Activated gamma-delta T cell treated with anti-CD3 and anti-CD28 coated beads, Interleukin-2, amount 50 U/mL, for 16 hours (primary cell): ENCODE data around the gene SLC2A6.
"Not testable (repeated sequence)": the region's sequence is repeated elsewhere in the genome, so short reads cannot be mapped to it uniquely, and the experiment has no call there.

Experiments used
- DNase-seq: peaks from one replicate; pipeline ENCODE4 v3.0.0-alpha.2; 2020; ENCODE audit warnings: low read depth

The SLC2A6 gene

DNA sequence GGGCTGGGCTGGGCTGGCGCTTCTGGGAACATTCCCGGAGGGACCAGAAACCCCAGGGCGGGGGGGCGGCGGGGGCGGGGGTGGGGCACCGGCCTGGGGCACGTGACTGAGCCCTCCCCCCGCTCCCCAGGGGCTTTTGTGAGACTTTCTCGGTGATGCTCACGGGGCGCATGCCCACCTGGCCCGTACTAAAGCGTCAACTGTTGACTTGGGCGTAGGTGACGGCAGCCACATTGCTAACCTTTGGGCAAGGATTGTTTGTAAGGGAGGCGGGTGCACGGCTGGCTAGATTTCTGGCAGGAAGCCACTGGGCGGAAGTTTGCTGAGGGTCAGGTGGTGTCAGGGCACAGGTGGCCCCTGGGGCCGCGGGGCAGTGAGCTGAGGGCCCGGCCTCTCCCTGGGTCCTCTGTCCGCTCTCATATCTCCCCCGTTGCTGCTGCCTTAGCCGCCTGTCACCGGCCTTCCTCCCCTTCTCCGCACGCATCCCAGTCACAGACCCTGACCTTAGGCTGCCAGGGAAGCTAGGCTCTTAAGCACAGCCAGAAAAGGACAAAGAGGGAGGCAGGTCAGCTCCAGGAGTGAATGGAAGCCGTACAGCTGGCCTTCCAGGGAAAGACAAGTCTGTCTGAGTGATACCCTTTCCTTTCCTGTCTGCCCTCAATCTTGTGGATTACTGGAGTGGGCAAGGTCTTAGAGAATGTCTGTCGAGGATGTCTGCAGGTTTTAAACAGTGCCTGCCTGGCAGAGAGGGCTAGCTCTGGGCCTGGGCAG is 18.3 kb downstream of the SLC2A6 start:
- peak; percentile 27 for DNase-seq

DNA sequence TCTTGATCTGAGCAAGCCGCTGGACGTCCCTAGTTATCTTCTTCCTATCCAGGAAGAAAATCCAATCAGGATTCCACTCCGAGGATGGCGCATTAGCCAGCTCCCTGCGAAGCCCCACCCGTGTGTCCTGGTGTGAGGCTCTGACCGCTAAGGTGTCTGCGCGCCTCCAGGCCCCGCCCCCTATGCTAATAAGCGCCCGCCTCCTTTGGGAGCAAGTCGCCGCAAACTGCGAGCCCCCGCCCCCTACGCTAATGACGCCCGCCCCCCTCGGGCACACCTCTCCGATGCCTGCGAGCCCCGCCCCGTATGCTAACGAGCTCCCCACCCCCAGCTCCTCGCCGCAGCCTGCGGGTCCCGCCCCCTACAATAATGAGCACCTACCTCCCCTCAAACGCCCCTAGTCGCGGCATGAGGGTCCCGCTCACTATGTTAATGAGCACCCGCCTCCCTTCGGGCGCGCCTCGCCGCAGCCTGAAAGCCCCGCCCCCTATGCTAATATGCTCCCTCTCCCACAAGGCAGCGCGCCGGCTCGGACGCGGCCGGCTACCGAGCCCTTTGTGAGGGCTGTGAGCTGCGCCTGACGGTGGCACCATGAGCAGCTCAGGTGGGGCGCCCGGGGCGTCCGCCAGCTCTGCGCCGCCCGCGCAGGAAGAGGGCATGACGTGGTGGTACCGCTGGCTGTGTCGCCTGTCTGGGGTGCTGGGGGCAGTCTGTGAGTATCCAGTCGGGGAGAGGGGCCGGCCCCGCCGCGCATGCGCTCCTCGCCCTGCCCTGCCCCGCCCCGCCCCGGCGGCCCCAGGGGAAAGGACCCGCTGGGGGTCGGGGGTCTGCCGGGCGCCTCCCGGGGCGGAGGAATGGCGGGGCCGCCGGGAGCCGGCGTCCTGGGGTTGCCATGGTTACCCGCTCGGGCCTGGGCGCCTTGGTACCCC is 19.2 kb downstream of the SLC2A6 start, which contains the start of gene CACFD1:
Gene CACFD1, plus strand, starts transcription at position 503 of the 929 bp plus-strand sequence. Its CDS starts 89 bp downstream, at position 592.
- DNase-seq, result peak; percentile 89

DNA sequence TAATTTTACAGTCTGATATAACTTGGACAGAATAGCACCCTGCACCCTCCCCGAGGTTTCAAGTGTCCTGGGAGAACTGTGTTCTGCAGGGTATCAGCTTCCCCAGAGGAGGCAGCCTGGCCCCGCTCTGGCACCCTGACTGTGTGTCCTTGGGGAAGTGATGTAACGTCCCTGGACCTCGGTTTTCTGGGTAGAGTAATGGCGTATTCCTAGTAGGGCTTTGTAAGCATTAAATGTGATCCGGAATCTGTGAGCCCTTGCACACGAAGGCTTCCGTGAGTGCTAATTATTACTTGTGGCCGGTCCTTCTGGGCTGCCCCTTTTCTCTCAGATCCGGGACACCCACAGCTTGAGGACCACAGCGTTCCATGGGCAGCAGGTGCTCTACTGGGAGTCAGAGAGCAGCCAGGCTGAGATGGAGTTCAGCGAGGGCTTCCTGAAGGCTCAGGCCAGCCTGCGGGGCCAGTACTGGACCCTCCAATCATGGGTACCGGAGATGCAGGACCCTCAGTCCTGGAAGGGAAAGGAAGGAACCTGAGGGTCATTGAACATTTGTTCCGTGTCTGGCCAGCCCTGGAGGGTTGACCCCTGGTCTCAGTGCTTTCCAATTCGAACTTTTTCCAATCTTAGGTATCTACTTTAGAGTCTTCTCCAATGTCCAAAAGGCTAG is 20.1 kb downstream of the SLC2A6 start:
- no peak for DNase-seq

GRCh38 chr9:133457748-133458147 is 21.2 kb downstream of the SLC2A6 start:
- no peak for DNase-seq

GRCh38 chr9:133457233-133457632 is 21.7 kb downstream of the SLC2A6 start:
- DNase-seq, result no peak

GRCh38 chr9:133456409-133456808 is 22.5 kb downstream of the SLC2A6 start:
- DNase-seq, result no peak

DNA sequence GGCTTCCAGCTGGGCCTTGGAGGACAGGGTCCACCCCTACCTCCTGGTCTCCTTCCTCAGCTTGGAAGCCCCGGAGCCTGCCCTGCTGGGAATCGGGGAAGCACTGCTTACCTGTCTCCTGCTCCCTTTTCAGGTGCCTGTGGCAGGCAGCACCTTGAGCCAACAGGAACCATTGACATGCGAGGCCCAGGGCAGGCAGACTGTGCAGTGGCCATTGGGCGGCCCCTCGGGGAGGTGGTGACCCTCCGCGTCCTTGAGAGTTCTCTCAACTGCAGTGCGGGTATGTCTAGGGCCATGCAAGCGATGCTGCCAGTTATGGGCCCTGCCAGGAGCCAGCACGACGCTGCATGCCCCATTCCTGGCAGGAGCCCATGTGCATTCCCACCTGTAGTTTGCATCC is 23.0 kb downstream of the SLC2A6 start:
- no peak for DNase-seq

DNA sequence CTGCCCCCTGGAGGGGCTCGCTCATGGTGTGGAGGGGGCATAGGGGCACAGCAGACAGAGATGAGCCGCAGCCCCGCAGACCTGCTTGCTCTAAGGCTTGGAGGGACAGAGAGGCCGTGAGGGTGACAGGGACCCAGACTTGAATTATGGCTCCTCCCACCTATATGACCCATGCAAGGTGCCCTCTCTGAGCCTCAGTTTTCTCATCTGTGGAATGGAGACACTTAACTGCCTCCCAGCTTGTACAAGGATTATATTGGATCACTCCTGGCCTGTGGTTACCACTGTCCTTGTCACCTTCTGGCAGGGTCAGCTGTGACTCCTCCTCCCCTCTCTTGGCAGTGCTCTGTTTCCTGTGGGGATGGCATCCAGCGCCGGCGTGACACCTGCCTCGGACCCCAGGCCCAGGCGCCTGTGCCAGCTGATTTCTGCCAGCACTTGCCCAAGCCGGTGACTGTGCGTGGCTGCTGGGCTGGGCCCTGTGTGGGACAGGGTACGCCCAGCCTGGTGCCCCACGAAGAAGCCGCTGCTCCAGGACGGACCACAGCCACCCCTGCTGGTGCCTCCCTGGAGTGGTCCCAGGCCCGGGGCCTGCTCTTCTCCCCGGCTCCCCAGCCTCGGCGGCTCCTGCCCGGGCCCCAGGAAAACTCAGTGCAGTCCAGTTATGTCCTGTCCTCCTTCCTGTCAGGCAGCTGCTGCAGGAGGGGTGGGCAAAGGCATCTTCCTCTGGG is 23.8 kb downstream of the SLC2A6 start:
- no peak for DNase-seq

DNA sequence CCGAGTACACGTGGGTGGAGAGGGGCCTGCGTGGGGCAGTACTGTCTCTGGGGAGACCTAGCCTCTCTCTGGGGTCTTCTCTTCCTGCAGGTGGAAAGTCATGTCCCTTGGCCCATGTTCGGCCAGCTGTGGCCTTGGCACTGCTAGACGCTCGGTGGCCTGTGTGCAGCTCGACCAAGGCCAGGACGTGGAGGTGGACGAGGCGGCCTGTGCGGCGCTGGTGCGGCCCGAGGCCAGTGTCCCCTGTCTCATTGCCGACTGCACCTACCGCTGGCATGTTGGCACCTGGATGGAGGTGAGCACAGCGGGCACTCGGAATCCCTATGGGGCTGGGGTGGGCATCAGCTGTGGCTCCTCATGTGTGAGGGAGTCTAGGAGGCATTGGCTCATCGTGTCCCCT is 24.6 kb downstream of the SLC2A6 start:
- DNase-seq, result no peak

GRCh38 chr9:133453651-133454050 is 25.2 kb downstream of the SLC2A6 start:
- no peak for DNase-seq

GRCh38 chr9:133452562-133452961 is 26.3 kb downstream of the SLC2A6 start:
- no peak for DNase-seq

DNA sequence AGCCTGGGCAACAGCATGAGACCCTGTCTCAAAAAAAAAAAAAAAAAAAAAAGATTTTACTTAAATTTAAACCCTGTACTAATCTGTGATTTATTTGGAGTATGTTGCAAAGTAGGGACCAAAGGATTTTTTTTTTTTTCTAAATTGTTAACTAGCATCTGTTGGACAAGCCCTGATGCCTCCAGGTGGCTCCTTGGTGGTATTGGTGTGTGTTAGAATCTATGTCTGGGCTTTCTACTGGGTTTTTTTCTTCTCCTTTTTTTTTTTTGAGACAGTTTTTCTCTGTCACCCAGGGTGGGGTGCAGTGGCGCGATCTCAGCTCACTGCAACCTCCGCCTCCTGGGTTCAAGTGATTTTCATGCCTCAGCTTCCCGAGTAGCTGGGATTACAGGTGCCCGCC is 27.0 kb downstream of the SLC2A6 start:
- DNase-seq, result not testable (repeated sequence)

GRCh38 chr9:133449760-133450159 is 29.1 kb downstream of the SLC2A6 start:
- DNase-seq, result no peak

DNA sequence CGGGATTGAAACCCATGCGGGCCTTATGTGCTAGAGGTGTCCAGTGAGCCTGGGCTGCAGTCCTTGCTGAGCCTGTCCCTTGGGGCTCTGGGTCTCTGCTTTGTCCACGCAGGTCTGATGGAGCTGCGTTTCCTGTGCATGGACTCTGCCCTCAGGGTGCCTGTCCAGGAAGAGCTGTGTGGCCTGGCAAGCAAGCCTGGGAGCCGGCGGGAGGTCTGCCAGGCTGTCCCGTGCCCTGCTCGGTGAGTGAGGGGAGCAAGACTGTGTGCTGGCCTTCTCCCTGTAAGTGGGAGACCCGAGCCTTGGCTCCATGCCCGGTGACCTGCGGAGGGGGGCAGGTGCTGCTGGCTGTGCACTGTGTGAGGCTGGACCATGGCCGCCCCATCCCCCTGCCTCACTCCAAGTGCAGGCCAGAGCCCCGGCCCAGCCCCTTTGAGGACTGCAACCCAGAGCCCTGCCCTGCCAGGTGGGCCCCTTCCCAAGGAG is 30.4 kb downstream of the SLC2A6 start:
- DNase-seq, result no peak

DNA sequence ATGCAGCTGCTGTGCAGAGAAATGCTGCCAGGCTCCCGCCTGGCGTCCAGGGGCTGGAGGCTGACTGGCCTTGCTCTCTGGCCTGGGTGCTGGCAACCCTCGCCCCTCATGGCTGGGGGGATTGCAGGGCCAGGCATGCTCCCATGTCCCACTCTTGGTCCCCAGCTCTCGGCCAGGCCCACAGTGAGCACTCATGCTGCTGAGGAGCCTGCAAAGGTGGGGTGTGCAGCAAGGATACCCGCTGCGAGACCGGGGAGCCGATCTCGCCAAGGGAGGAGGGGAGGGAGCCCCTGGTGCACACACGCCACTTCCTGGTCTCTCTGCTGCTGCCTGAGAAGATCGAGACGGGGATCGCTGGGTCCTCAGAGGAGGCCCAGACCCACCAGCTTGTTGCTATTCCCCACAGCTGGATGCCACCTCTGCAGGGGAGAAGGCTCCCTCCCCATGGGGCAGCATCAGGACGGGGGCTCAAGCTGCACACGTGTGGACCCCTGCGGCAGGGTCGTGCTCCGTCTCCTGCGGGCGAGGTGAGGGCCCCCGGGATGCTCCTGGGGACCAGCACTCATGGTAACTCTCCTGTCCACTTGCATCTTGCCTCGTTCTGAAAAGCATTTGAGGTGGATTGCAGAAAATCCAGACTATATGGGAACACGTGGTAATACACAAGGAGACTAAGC is 33.5 kb downstream of the SLC2A6 start:
- no peak for DNase-seq

DNA sequence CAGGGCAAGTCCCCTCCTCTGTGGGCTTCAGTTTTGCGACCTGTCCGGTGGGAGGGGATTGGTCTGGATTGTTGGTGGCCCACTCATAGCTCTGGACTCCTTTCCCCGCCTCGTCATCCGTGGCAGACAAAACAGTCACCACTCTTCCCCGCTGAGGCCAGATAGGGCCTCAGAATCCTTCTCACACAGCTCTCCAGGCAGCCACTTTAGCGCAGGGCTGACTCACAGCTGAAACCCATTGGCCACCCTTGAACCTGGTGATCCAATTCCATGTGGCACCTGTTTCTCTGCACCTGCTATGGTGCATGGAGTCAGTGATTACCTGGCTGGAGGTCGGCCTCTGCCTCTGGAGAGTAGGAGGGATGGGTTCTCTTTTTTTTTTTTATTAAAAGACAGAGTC is 34.9 kb downstream of the SLC2A6 start:
- DNase-seq, result no peak

- DNase-seq, result no peak
Measured at GRCh38 chr9:133443248-133443647, 35.7 kb downstream of the SLC2A6 start.

DNA sequence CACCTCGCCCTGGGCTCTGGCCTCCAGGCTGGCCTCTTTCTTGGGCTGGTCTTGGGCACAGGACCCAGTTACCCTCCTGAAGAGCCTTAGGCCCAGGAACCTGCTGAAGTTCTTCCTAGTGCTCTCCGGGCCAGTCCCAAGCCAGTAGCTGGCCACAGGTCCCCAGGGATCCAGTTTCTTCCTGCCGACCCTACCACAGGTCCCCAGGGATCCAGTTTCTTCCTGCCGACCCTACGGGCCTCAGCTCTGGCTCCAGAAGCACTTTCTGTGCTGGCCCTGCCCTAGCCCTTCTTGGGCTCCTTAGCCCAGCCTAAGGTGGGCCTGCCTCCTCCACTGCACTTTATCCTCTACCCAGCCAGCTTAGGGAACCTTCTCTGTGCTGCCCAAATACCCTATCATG is 37.3 kb downstream of the SLC2A6 start:
- DNase-seq, result no peak

GRCh38 chr9:133440874-133441273 is 38.0 kb downstream of the SLC2A6 start:
- no peak for DNase-seq

DNA sequence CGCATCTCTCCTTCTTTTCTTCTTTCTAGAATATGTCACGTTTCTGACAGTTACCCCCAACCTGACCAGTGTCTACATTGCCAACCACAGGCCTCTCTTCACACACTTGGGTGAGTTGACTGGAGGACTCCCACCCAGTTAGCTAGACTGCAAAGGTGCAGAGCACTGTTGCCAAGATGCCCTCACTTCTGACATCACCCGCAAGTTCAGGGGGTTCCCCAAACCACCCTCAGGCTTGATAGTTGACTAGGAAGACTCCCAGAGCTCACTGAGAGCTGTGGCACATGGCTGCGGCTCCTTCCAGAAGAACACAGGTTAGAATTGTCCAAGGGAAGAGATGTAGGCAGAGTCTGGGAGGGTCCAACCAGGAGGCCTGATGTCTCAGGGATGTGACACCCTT is 39.6 kb downstream of the SLC2A6 start:
- no peak for DNase-seq
